Measurements from ENCODE around the gene NRAS. TPM values are rescaled to one million over a fixed set of nuclear protein-coding genes. Genes with fewer than 3 reads are reported as not detected.

Gene NRAS
- polyA plus RNA-seq, 1 of the 3 experiments (the other 2 are of a cell fraction) = 15.9 TPM

- CTCF ChIA-PET = no interaction called here
- Histone ChIP-seq H3K79me2 (ENCODE audit: insufficient read depth) (no peaks in the 10 kb centered on the region), H3K27ac (ENCODE audit: low read depth in 2 of 2, low read length in 1 of 2) (no peak overlapping the region), H4K20me1 (ENCODE audit: insufficient read depth) (no peaks in the 10 kb centered on the region), H3F3A (replicated peaks; ENCODE audit: insufficient read depth) (peaks cover 43% of the 10 kb centered on the region), H3K9me3 (no peaks in the 10 kb centered on the region), H3K4me1 (ENCODE audit: control insufficient read depth in 1 of 2, insufficient read depth in 2 of 2, low read depth in 1 of 2, low read length in 1 of 2) (no peaks in the 10 kb centered on the region; a peak in 1 of 4 replicates), H3K4me2 (no peak overlapping the region), H3K9me2 (no peaks in the 10 kb centered on the region), H3K9ac (no peak overlapping the region), H3K36me3 (replicated peaks in 1 of 2; ENCODE audit: control insufficient read depth in 1 of 2, insufficient read depth in 2 of 2, low read length in 1 of 2) (peaks cover 18 to 28% of the 10 kb centered on the region in 2 experiments), H2AFZ (ENCODE audit: low read depth) (no peak overlapping the region), H3K27me3 (ENCODE audit: insufficient read depth) (no peaks in the 10 kb centered on the region; the same call in 1 of the 2 replicates), H3K4me3 (ENCODE audit: low read depth in 2 of 2, low read length in 1 of 2) (no peak overlapping the region)
- WGBS (ENCODE audit: low lambda C conversion rate) = 37% methylated on average over 2 of the region's 2 CpGs
- TF ChIP-seq USF2 (IDR thresholded peaks at IDR 0.05; ENCODE audit: borderline replicate concordance, low read depth, low read length) (no peak), NFIC (IDR thresholded peaks at IDR 0.05; ENCODE audit: borderline replicate concordance) (no peak), NRF1 (IDR thresholded peaks at IDR 0.05; ENCODE audit: low read depth, low read length) (no peak), USF1 (IDR thresholded peaks at IDR 0.05; ENCODE audit: borderline replicate concordance, low read depth) (no peak)
- DNase-seq = no peak
- POLR2A ChIA-PET = no interaction called here
These were observed 14.6 kb downstream of the NRAS start for GRCh38 chr1:114701931-114702330.

GRCh38 chr1:114700036-114700600 is 16.5 kb downstream of the NRAS start:
- H2AFZ ChIP-seq (ENCODE audit: low read depth) = no peak overlapping the region
- CTCF ChIA-PET = no interaction called here
- no peak overlapping the region for H3K9ac ChIP-seq
- H3K4me2 ChIP-seq = no peak overlapping the region
- no peak for DNase-seq
- peaks cover 5 to 12% of the 10 kb centered on the region in 2 experiments for H3K36me3 ChIP-seq (replicated peaks in 1 of 2; ENCODE audit: control insufficient read depth in 1 of 2, insufficient read depth in 2 of 2, low read length in 1 of 2)
- H3K79me2 ChIP-seq (ENCODE audit: insufficient read depth) = no peaks in the 10 kb centered on the region
- POLR2A ChIA-PET = no interaction called here
- peaks cover 30% of the 10 kb centered on the region for H3F3A ChIP-seq (replicated peaks; ENCODE audit: insufficient read depth)
- TF ChIP-seq FOXJ3 (CRISPR knock-in tag; IDR thresholded peaks at IDR 0.05) = no peak
- no peak for TF ChIP-seq TEAD4 (IDR thresholded peaks at IDR 0.05; ENCODE audit: borderline replicate concordance, insufficient read depth)
- no peak overlapping the region for H3K27ac ChIP-seq (ENCODE audit: low read depth in 2 of 2, low read length in 1 of 2)
- no peaks in the 10 kb centered on the region for H3K9me3 ChIP-seq
- WGBS (ENCODE audit: low lambda C conversion rate) = 9% methylated on average over 4 of the region's 4 CpGs
- no peaks in the 10 kb centered on the region; a peak in 1 of 4 replicates for H3K4me1 ChIP-seq (ENCODE audit: control insufficient read depth in 1 of 2, insufficient read depth in 2 of 2, low read depth in 1 of 2, low read length in 1 of 2)
- H3K9me2 ChIP-seq = no peaks in the 10 kb centered on the region
- H3K27me3 ChIP-seq (ENCODE audit: insufficient read depth) = no peaks in the 10 kb centered on the region; the same call in 1 of the 2 replicates
- no peaks in the 10 kb centered on the region for H4K20me1 ChIP-seq (ENCODE audit: insufficient read depth)
- H3K4me3 ChIP-seq (ENCODE audit: low read depth in 2 of 2, low read length in 1 of 2) = no peak overlapping the region

DNA sequence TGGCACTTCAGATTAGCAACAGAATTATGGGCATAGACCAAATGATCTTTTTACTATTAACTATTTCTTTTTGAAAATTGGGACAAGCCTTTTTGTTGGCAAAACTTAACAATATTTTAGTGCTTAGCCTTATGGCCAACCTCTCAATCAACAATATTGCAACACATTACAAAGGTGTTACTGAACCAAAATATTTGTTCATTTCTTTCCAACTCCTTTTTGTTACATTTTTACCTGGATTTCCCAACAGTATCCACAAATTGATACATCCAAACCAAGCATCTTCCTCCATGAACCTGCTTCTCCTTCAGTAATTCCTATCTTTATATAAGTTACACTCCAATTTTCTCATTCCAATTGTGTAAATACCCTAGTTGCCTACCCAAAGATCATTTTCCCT is 19.8 kb downstream of the NRAS start:
- no peak overlapping the region for H3K4me2 ChIP-seq
- no peaks in the 10 kb centered on the region for H3K9me3 ChIP-seq
- no peaks in the 10 kb centered on the region for H3K79me2 ChIP-seq (ENCODE audit: insufficient read depth)
- no peak overlapping the region for H3K4me3 ChIP-seq (ENCODE audit: low read depth in 2 of 2, low read length in 1 of 2)
- no peaks in the 10 kb centered on the region for H3F3A ChIP-seq (replicated peaks; ENCODE audit: insufficient read depth)
- H3K9me2 ChIP-seq = no peaks in the 10 kb centered on the region
- H3K36me3 ChIP-seq (replicated peaks in 1 of 2; ENCODE audit: control insufficient read depth in 1 of 2, insufficient read depth in 2 of 2, low read length in 1 of 2) = no peaks in the 10 kb centered on the region
- H3K27ac ChIP-seq (ENCODE audit: low read depth in 2 of 2, low read length in 1 of 2) = no peak overlapping the region
- H4K20me1 ChIP-seq (ENCODE audit: insufficient read depth) = no peaks in the 10 kb centered on the region
- H3K9ac ChIP-seq = no peak overlapping the region
- no peak for DNase-seq
- ChIA-PET POLR2A (no interaction called here), CTCF (interaction anchor here (0.9 kb wide), 1 partner anchor 350 kb away, joined by 3 read pairs; no protein-coding TSS in a partner anchor)
- no peak overlapping the region for H2AFZ ChIP-seq (ENCODE audit: low read depth)
- H3K4me1 ChIP-seq (ENCODE audit: control insufficient read depth in 1 of 2, insufficient read depth in 2 of 2, low read depth in 1 of 2, low read length in 1 of 2) = no peaks in the 10 kb centered on the region
- no peaks in the 10 kb centered on the region; the same call in 1 of the 2 replicates for H3K27me3 ChIP-seq (ENCODE audit: insufficient read depth)
- TF ChIP-seq MXI1 (IDR thresholded peaks at IDR 0.05; ENCODE audit: low read depth, low read length) (no peak), FOXM1 (IDR thresholded peaks at IDR 0.05; ENCODE audit: low read depth) (no peak), POLR2AphosphoS5 (IDR thresholded peaks at IDR 0.05; ENCODE audit: low read depth, low read length) (no peak), CTCF (IDR thresholded peaks at IDR 0.05) (no peak), YY1 (IDR thresholded peaks at IDR 0.05; ENCODE audit: low read depth) (no peak)

Measured in SK-N-SH (cell line).